ENCODE results near the gene C17orf100.

The C17orf100 gene

GRCh38 chr17:6610011-6610410, 41.6 kb upstream of the C17orf100 start:
- Histone ChIP-seq H3K4ac (ENCODE audit: low read depth, low read length) (no peak overlapping the region), H3K4me3 (ENCODE audit: low read length) (no peak overlapping the region), H2BK120ac (ENCODE audit: low read depth, low read length) (no peak overlapping the region), H2BK15ac (replicated peaks; ENCODE audit: low read depth) (no peak overlapping the region), H3K56ac (ENCODE audit: low read length) (no peak overlapping the region), H3K18ac (ENCODE audit: low read length) (no peak overlapping the region), H4K8ac (ENCODE audit: low read depth, low read length) (no peak overlapping the region), H3K4me2 (ENCODE audit: low read length) (no peak overlapping the region), H3K36me3 (ENCODE audit: control insufficient read depth, insufficient read depth, low read length) (peaks cover 18% of the 10 kb centered on the region), H3K27ac (ENCODE audit: low read depth, low read length) (no peak overlapping the region), H2AK5ac (ENCODE audit: low read length) (no peak overlapping the region), H3K23ac (ENCODE audit: low read length) (no peak overlapping the region), H3K4me1 (ENCODE audit: control insufficient read depth, low read depth, low read length) (no peaks in the 10 kb centered on the region), H2BK5ac (ENCODE audit: low read length) (no peak overlapping the region), H3K9ac (ENCODE audit: low read length) (no peak overlapping the region), H3K27me3 (ENCODE audit: insufficient read depth, low read length, poor library complexity) (no peaks in the 10 kb centered on the region), H3K79me2 (ENCODE audit: control insufficient read depth, insufficient read depth, low read length) (no peaks in the 10 kb centered on the region), H3K79me1 (ENCODE audit: low read length) (peaks cover 1% of the 10 kb centered on the region), H4K5ac (ENCODE audit: low read length) (no peak overlapping the region)
- WGBS (ENCODE audit: extremely low coverage, insufficient coverage, low lambda C conversion rate) = no CpG with 5 or more reads among the region's 5 CpGs
- DNase-seq = no peak

- H3K4ac ChIP-seq (ENCODE audit: low read depth, low read length) = no peak overlapping the region
- no peak overlapping the region for H3K4me3 ChIP-seq (ENCODE audit: low read length)
- H2BK15ac ChIP-seq (replicated peaks; ENCODE audit: low read depth) = no peak overlapping the region
- no peak overlapping the region for H4K8ac ChIP-seq (ENCODE audit: low read depth, low read length)
- no peak overlapping the region for H2BK5ac ChIP-seq (ENCODE audit: low read length)
- no peak overlapping the region for H3K9ac ChIP-seq (ENCODE audit: low read length)
- no peak overlapping the region for H2AK5ac ChIP-seq (ENCODE audit: low read length)
- no peak overlapping the region for H3K18ac ChIP-seq (ENCODE audit: low read length)
- H3K4me2 ChIP-seq (ENCODE audit: low read length) = no peak overlapping the region
- no peak overlapping the region for H3K56ac ChIP-seq (ENCODE audit: low read length)
- no peaks in the 10 kb centered on the region for H3K79me2 ChIP-seq (ENCODE audit: control insufficient read depth, insufficient read depth, low read length)
- DNase-seq = no peak
- H2BK120ac ChIP-seq (ENCODE audit: low read depth, low read length) = no peak overlapping the region
- H3K36me3 ChIP-seq (ENCODE audit: control insufficient read depth, insufficient read depth, low read length) = peaks cover 14% of the 10 kb centered on the region
- H3K23ac ChIP-seq (ENCODE audit: low read length) = no peak overlapping the region
- H3K27ac ChIP-seq (ENCODE audit: low read depth, low read length) = no peak overlapping the region
- no peaks in the 10 kb centered on the region for H3K4me1 ChIP-seq (ENCODE audit: control insufficient read depth, low read depth, low read length)
- H4K5ac ChIP-seq (ENCODE audit: low read length) = no peak overlapping the region
- no peaks in the 10 kb centered on the region for H3K27me3 ChIP-seq (ENCODE audit: insufficient read depth, low read length, poor library complexity)
- no CpG with 5 or more reads among the region's 4 CpGs for WGBS (ENCODE audit: extremely low coverage, insufficient coverage, low lambda C conversion rate)
- peaks cover 1% of the 10 kb centered on the region for H3K79me1 ChIP-seq (ENCODE audit: low read length)
Measured at GRCh38 chr17:6611231-6611630, 40.3 kb upstream of the C17orf100 start.

- no peak overlapping the region for H2BK5ac ChIP-seq (ENCODE audit: low read length)
- H3K9ac ChIP-seq (ENCODE audit: low read length) = no peak overlapping the region
- DNase-seq = no peak
- no peak overlapping the region for H3K23ac ChIP-seq (ENCODE audit: low read length)
- no peak overlapping the region for H3K56ac ChIP-seq (ENCODE audit: low read length)
- no peak overlapping the region for H2BK120ac ChIP-seq (ENCODE audit: low read depth, low read length)
- H3K27me3 ChIP-seq (ENCODE audit: insufficient read depth, low read length, poor library complexity) = no peaks in the 10 kb centered on the region
- peaks cover 1% of the 10 kb centered on the region for H3K36me3 ChIP-seq (ENCODE audit: control insufficient read depth, insufficient read depth, low read length)
- H3K4me1 ChIP-seq (ENCODE audit: control insufficient read depth, low read depth, low read length) = no peaks in the 10 kb centered on the region
- no peaks in the 10 kb centered on the region for H3K79me2 ChIP-seq (ENCODE audit: control insufficient read depth, insufficient read depth, low read length)
- H3K79me1 ChIP-seq (ENCODE audit: low read length) = no peaks in the 10 kb centered on the region
- no peak overlapping the region for H2AK5ac ChIP-seq (ENCODE audit: low read length)
- H3K4me3 ChIP-seq (ENCODE audit: low read length) = no peak overlapping the region
- H4K8ac ChIP-seq (ENCODE audit: low read depth, low read length) = no peak overlapping the region
- no CpG with 5 or more reads among the region's 3 CpGs for WGBS (ENCODE audit: extremely low coverage, insufficient coverage, low lambda C conversion rate)
- H4K5ac ChIP-seq (ENCODE audit: low read length) = no peak overlapping the region
- H2BK15ac ChIP-seq (replicated peaks; ENCODE audit: low read depth) = no peak overlapping the region
- no peak overlapping the region for H3K18ac ChIP-seq (ENCODE audit: low read length)
- no peak overlapping the region for H3K4me2 ChIP-seq (ENCODE audit: low read length)
- H3K4ac ChIP-seq (ENCODE audit: low read depth, low read length) = no peak overlapping the region
- H3K27ac ChIP-seq (ENCODE audit: low read depth, low read length) = no peak overlapping the region
Measured at GRCh38 chr17:6623941-6624340, 27.6 kb upstream of the C17orf100 start.

GRCh38 chr17:6626616-6627015, 24.9 kb upstream of the C17orf100 start:
- Histone ChIP-seq H3K4me3 (ENCODE audit: low read length) (no peak overlapping the region), H2BK5ac (ENCODE audit: low read length) (no peak overlapping the region), H3K4ac (ENCODE audit: low read depth, low read length) (no peak overlapping the region), H3K27ac (ENCODE audit: low read depth, low read length) (no peak overlapping the region), H3K79me2 (ENCODE audit: control insufficient read depth, insufficient read depth, low read length) (no peaks in the 10 kb centered on the region), H4K5ac (ENCODE audit: low read length) (no peak overlapping the region), H4K8ac (ENCODE audit: low read depth, low read length) (no peak overlapping the region), H2BK15ac (replicated peaks; ENCODE audit: low read depth) (no peak overlapping the region), H3K27me3 (ENCODE audit: insufficient read depth, low read length, poor library complexity) (no peaks in the 10 kb centered on the region), H2AK5ac (ENCODE audit: low read length) (no peak overlapping the region), H3K4me2 (ENCODE audit: low read length) (no peak overlapping the region), H3K4me1 (ENCODE audit: control insufficient read depth, low read depth, low read length) (no peaks in the 10 kb centered on the region), H2BK120ac (ENCODE audit: low read depth, low read length) (no peak overlapping the region), H3K79me1 (ENCODE audit: low read length) (no peaks in the 10 kb centered on the region), H3K9ac (ENCODE audit: low read length) (no peak overlapping the region), H3K23ac (ENCODE audit: low read length) (no peak overlapping the region), H3K18ac (ENCODE audit: low read length) (no peak overlapping the region), H3K36me3 (ENCODE audit: control insufficient read depth, insufficient read depth, low read length) (peaks cover 1% of the 10 kb centered on the region), H3K56ac (ENCODE audit: low read length) (no peak overlapping the region)
- no peak for DNase-seq
- no CpG with 5 or more reads among the region's 6 CpGs for WGBS (ENCODE audit: extremely low coverage, insufficient coverage, low lambda C conversion rate)

- H2BK120ac ChIP-seq (ENCODE audit: low read depth, low read length) = no peak overlapping the region
- H3K56ac ChIP-seq (ENCODE audit: low read length) = no peak overlapping the region
- no peaks in the 10 kb centered on the region for H3K79me2 ChIP-seq (ENCODE audit: control insufficient read depth, insufficient read depth, low read length)
- no peak for DNase-seq
- H3K79me1 ChIP-seq (ENCODE audit: low read length) = no peaks in the 10 kb centered on the region
- H3K27me3 ChIP-seq (ENCODE audit: insufficient read depth, low read length, poor library complexity) = no peaks in the 10 kb centered on the region
- no peak overlapping the region for H3K27ac ChIP-seq (ENCODE audit: low read depth, low read length)
- no peaks in the 10 kb centered on the region for H3K4me1 ChIP-seq (ENCODE audit: control insufficient read depth, low read depth, low read length)
- H3K23ac ChIP-seq (ENCODE audit: low read length) = no peak overlapping the region
- no peak overlapping the region for H4K8ac ChIP-seq (ENCODE audit: low read depth, low read length)
- H2BK15ac ChIP-seq (replicated peaks; ENCODE audit: low read depth) = no peak overlapping the region
- H3K4me2 ChIP-seq (ENCODE audit: low read length) = no peak overlapping the region
- H3K4me3 ChIP-seq (ENCODE audit: low read length) = no peak overlapping the region
- no peak overlapping the region for H3K9ac ChIP-seq (ENCODE audit: low read length)
- no peak overlapping the region for H2AK5ac ChIP-seq (ENCODE audit: low read length)
- no CpG with 5 or more reads among the region's 1 CpG for WGBS (ENCODE audit: extremely low coverage, insufficient coverage, low lambda C conversion rate)
- no peak overlapping the region for H4K5ac ChIP-seq (ENCODE audit: low read length)
- no peak overlapping the region for H3K18ac ChIP-seq (ENCODE audit: low read length)
- no peak overlapping the region for H2BK5ac ChIP-seq (ENCODE audit: low read length)
- no peak overlapping the region for H3K4ac ChIP-seq (ENCODE audit: low read depth, low read length)
- H3K36me3 ChIP-seq (ENCODE audit: control insufficient read depth, insufficient read depth, low read length) = no peaks in the 10 kb centered on the region
Measured at GRCh38 chr17:6627019-6627418, 24.5 kb upstream of the C17orf100 start.

GRCh38 chr17:6630390-6630789, 21.2 kb upstream of the C17orf100 start:
- H3K27ac ChIP-seq (ENCODE audit: low read depth, low read length) = no peak overlapping the region
- H3K4ac ChIP-seq (ENCODE audit: low read depth, low read length) = no peak overlapping the region
- no peak overlapping the region for H2BK15ac ChIP-seq (replicated peaks; ENCODE audit: low read depth)
- no peak overlapping the region for H2AK5ac ChIP-seq (ENCODE audit: low read length)
- DNase-seq = no peak
- H3K27me3 ChIP-seq (ENCODE audit: insufficient read depth, low read length, poor library complexity) = no peaks in the 10 kb centered on the region
- no peak overlapping the region for H3K56ac ChIP-seq (ENCODE audit: low read length)
- no peak overlapping the region for H3K4me2 ChIP-seq (ENCODE audit: low read length)
- H3K79me1 ChIP-seq (ENCODE audit: low read length) = no peaks in the 10 kb centered on the region
- no peaks in the 10 kb centered on the region for H3K36me3 ChIP-seq (ENCODE audit: control insufficient read depth, insufficient read depth, low read length)
- no peak overlapping the region for H3K4me3 ChIP-seq (ENCODE audit: low read length)
- no peak overlapping the region for H4K5ac ChIP-seq (ENCODE audit: low read length)
- no peak overlapping the region for H3K18ac ChIP-seq (ENCODE audit: low read length)
- no peaks in the 10 kb centered on the region for H3K4me1 ChIP-seq (ENCODE audit: control insufficient read depth, low read depth, low read length)
- no peak overlapping the region for H3K9ac ChIP-seq (ENCODE audit: low read length)
- no peak overlapping the region for H4K8ac ChIP-seq (ENCODE audit: low read depth, low read length)
- no CpG with 5 or more reads among the region's 1 CpG for WGBS (ENCODE audit: extremely low coverage, insufficient coverage, low lambda C conversion rate)
- no peaks in the 10 kb centered on the region for H3K79me2 ChIP-seq (ENCODE audit: control insufficient read depth, insufficient read depth, low read length)
- H2BK120ac ChIP-seq (ENCODE audit: low read depth, low read length) = no peak overlapping the region
- no peak overlapping the region for H3K23ac ChIP-seq (ENCODE audit: low read length)
- H2BK5ac ChIP-seq (ENCODE audit: low read length) = no peak overlapping the region

Measured in mesendoderm (in vitro differentiated cells).